H1 (cell line): ENCODE measurements around the gene LAMP1.

Experiments
- CHD2 ChIP-seq: IDR thresholded peaks from 2 replicates; pipeline ENCODE4 v1.6.1; 2012; ENCODE audit warnings: low read length, improper control_type of control experiment
- CTCF ChIP-seq, 3 experiments: IDR thresholded peaks; 1 replicate in 2 of 3; 2 replicates in 1 of 3; pipeline versions ENCODE4 v1.5.1 to v1.6.1; 2011; ENCODE audit warnings: low read length in 3 of 3, mild to moderate bottlenecking in 3 of 3, inconsistent platforms in 2 of 3, low read depth in 1 of 3, moderate library complexity in 1 of 3; ENCODE audit not compliant: insufficient read depth in 1 of 3; ENCODE audit errors: control extremely low read depth in 1 of 3
- EP300 ChIP-seq, 2 experiments: IDR thresholded peaks; 1 replicate in 1 of 2; 2 replicates in 1 of 2; pipeline ENCODE4 v1.6.1; 2011 to 2012; ENCODE audit warnings: low read depth in 2 of 2, low read length in 2 of 2, mild to moderate bottlenecking in 2 of 2, borderline replicate concordance in 1 of 2, inconsistent platforms in 1 of 2, moderate library complexity in 1 of 2
- GABPA ChIP-seq: IDR thresholded peaks from 2 replicates; pipeline ENCODE4 v1.6.1; 2011; ENCODE audit warnings: mild to moderate bottlenecking, low read length, moderate library complexity, borderline replicate concordance; ENCODE audit not compliant: insufficient read depth
- GTF2F1 ChIP-seq: IDR thresholded peaks from 2 replicates; pipeline ENCODE4 v1.6.1; 2012; ENCODE audit warnings: low read depth, low read length, improper control_type of control experiment, borderline replicate concordance
- POLR2AphosphoS5 ChIP-seq: IDR thresholded peaks from 2 replicates; pipeline ENCODE4 v1.6.1; 2011; ENCODE audit warnings: low read depth, low read length
- RAD21 ChIP-seq, 2 experiments: IDR thresholded peaks in 1 of 2; conservative IDR thresholded peaks in 1 of 2; 2 replicates each; pipeline ENCODE4 v1.6.1; 2011; ENCODE audit warnings: low read depth in 2 of 2, low read length in 2 of 2, improper control_type of control experiment in 1 of 2, inconsistent platforms in 1 of 2, mild to moderate bottlenecking in 1 of 2, moderate library complexity in 1 of 2

DNA sequence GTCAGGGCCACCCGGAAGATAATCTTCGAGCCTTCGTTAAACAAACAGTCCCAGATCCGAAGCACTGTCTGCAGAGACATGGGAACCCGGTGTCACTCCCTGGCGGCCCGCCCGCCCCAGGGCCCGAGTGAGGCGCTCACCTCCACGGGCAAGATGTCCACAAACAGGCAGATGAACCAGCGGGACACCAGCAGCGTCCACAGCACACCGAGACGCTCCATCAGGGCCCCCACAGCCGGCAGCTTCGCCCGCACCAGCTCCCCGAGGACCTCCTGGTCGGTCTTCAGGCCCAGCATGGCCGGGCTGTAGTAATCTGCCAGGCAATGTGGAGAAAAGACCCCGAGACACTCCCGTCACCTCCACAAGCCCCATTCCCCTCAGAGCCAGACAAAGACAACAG lies 28.7 kb downstream of the LAMP1 start:
- TF ChIP-seq POLR2AphosphoS5 = no peak
- no peak for TF ChIP-seq CTCF (IDR thresholded peaks at IDR 0.05; ENCODE audit: control extremely low read depth in 1 of 3, insufficient read depth in 1 of 3, low read depth in 1 of 3, low read length in 3 of 3)
- no peak for TF ChIP-seq CHD2
- TF ChIP-seq GABPA = no peak
- no peak for TF ChIP-seq EP300 (IDR thresholded peaks at IDR 0.05; ENCODE audit: borderline replicate concordance in 1 of 2, low read depth in 2 of 2, low read length in 2 of 2)
- TF ChIP-seq RAD21 (IDR thresholded peaks at IDR 0.05 in 1 of 2, conservative IDR thresholded peaks at IDR 0.05 in 1 of 2; ENCODE audit: low read depth in 2 of 2, low read length in 2 of 2) = no peak
- TF ChIP-seq GTF2F1 = no peak
